ENCODE results near the gene PROX1. TPM values are rescaled to one million over a fixed set of nuclear protein-coding genes. Genes with fewer than 3 reads are reported as not detected.
A peak's percentile ranks its signal among the peaks of the same experiment; 100 is the strongest.

Gene PROX1
- total RNA-seq, 2 experiments from 2014 or later, result 0.03 TPM; not detected in 1

DNA sequence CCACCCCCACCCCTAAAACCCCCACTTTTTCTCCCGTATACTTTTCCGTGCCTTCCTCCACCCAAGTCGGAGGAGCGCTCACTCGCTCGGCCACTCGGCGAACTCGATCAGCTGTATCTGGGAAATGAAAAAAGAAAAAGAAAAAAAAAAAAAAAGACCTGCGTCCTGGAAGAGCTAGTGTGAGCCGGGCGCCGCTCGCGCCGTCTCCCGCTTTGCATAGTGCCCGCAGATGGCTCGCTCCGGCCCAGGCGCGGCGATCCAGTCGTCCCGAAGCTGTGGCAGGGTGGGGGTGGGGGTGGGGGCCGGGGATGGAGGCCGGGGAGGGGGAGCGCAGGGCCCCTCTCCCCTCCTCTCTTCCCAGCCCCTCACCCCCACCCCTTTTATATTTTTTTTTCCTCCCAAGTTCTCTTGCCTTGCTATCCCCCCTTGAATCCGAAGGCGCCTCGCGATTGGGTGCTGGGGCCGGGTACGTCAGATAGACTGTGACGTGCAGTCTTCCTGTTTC lies 299 bp upstream of the PROX1 start:
- Mint-ChIP-seq H3K27ac (peak overlapping the region; percentile 85), H3K9me3 (no peaks in the 10 kb centered on the region), H3K36me3 (ENCODE audit: low read depth) (peaks cover 5% of the 10 kb centered on the region), H3K4me3 (peak overlapping the region; percentile 92), H3K27me3 (peaks cover 95% of the 10 kb centered on the region), H3K4me1 (ENCODE audit: low read depth) (peaks cover 58% of the 10 kb centered on the region)
- Histone ChIP-seq H3K36me3 (ENCODE audit: insufficient read depth, low read length) (no peaks in the 10 kb centered on the region), H3K27ac (ENCODE audit: low read depth in 1 of 2, low read length in 2 of 2) (no peak overlapping the region), H3K4me3 (ENCODE audit: low read length) (peak overlapping the region; percentile 44), H3K9me3 (ENCODE audit: control insufficient read depth in 1 of 2, insufficient read depth in 1 of 2, low read length in 2 of 2) (peaks cover 0 to 38% of the 10 kb centered on the region in 2 experiments), H3K4me1 (ENCODE audit: insufficient read depth, low read length) (peaks cover 44% of the 10 kb centered on the region), H3K27me3 (ENCODE audit: control insufficient read depth in 1 of 2, insufficient read depth in 2 of 2, low read length in 2 of 2) (peaks cover 70 to 98% of the 10 kb centered on the region in 2 experiments)
- ATAC-seq (ENCODE audit: poor library complexity) (no peak), DNase-seq (peak in 1 of 14 experiments; percentile 19)
- intact Hi-C loops (cut with DNase I, micrococcal nuclease), result loop anchor here in 1 of 2 experiments (1.0 to 10.0 kb wide), 4 partner anchors 135 to 1383 kb away; partner anchors contain the start of gene ATF3
- ChIA-PET POLR2A (interaction anchor here (0.6 to 0.9 kb wide), 3 partner anchors 111 to 317 kb away, joined by 3 to 4 read pairs (median 4); no protein-coding TSS in a partner anchor), CTCF (no interaction called here)
- TF ChIP-seq, protein P1, sequence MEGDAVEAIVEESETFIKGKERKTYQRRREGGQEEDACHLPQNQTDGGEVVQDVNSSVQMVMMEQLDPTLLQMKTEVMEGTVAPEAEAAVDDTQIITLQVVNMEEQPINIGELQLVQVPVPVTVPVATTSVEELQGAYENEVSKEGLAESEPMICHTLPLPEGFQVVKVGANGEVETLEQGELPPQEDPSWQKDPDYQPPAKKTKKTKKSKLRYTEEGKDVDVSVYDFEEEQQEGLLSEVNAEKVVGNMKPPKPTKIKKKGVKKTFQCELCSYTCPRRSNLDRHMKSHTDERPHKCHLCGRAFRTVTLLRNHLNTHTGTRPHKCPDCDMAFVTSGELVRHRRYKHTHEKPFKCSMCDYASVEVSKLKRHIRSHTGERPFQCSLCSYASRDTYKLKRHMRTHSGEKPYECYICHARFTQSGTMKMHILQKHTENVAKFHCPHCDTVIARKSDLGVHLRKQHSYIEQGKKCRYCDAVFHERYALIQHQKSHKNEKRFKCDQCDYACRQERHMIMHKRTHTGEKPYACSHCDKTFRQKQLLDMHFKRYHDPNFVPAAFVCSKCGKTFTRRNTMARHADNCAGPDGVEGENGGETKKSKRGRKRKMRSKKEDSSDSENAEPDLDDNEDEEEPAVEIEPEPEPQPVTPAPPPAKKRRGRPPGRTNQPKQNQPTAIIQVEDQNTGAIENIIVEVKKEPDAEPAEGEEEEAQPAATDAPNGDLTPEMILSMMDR (IDR thresholded peaks at IDR 0.05), result no peak

DNA sequence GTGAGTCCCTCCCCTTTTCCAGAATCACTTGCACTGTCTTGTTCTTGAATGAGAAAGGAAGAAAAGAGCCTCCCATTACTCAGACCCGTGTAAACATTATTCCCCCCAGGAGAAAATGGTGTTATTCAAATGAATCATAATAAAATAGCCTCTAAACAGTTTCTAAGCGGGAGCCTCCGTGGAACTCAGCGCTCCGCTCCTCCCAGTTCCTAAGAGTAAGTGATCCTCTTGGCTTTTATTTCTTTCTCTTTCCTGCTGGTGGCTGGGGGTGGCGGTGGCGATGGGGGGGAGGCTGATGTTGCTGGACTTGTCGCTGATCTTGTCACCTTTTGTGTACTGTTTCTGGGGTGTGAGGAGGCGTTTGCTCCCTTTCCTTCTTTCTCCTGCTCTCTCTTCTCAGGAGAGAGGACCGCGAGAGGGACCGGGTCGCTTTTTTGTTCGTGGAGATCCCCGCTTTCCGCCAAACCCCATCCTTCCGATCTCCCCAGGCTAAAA lies 781 bp downstream of the PROX1 start:
- ATAC-seq (ENCODE audit: poor library complexity) (no peak), DNase-seq (no peak)
- peaks cover 58% of the 10 kb centered on the region for H3K4me1 Mint-ChIP-seq (ENCODE audit: low read depth)
- peak overlapping the region; percentile 92 for H3K4me3 Mint-ChIP-seq
- peaks cover 97% of the 10 kb centered on the region for H3K27me3 Mint-ChIP-seq
- peak overlapping the region; percentile 85 for H3K27ac Mint-ChIP-seq
- H3K4me3 ChIP-seq (ENCODE audit: low read length), result peak overlapping the region; percentile 44
- TF ChIP-seq, protein P1 (IDR thresholded peaks at IDR 0.05), result no peak
- H3K36me3 Mint-ChIP-seq (ENCODE audit: low read depth), result peaks cover 5% of the 10 kb centered on the region
- H3K36me3 ChIP-seq (ENCODE audit: insufficient read depth, low read length), result no peaks in the 10 kb centered on the region
- H3K9me3 ChIP-seq (ENCODE audit: control insufficient read depth in 1 of 2, insufficient read depth in 1 of 2, low read length in 2 of 2), result peaks cover 0 to 27% of the 10 kb centered on the region in 2 experiments
- intact Hi-C loops (cut with DNase I, micrococcal nuclease), result loop anchor here in 1 of 2 experiments (5.0 to 10.0 kb wide), 2 partner anchors 206 to 1384 kb away; partner anchors contain the start of gene ATF3
- H3K4me1 ChIP-seq (ENCODE audit: insufficient read depth, low read length), result peaks cover 36% of the 10 kb centered on the region
- H3K27me3 ChIP-seq (ENCODE audit: control insufficient read depth in 1 of 2, insufficient read depth in 2 of 2, low read length in 2 of 2), result peaks cover 64 to 93% of the 10 kb centered on the region in 2 experiments
- ChIA-PET POLR2A (interaction anchor here (0.6 to 0.9 kb wide), 3 partner anchors 110 to 318 kb away, joined by 3 to 4 read pairs (median 4); no protein-coding TSS in a partner anchor), CTCF (no interaction called here)
- no peak overlapping the region for H3K27ac ChIP-seq (ENCODE audit: low read depth in 1 of 2, low read length in 2 of 2)
- H3K9me3 Mint-ChIP-seq, result no peaks in the 10 kb centered on the region

DNA sequence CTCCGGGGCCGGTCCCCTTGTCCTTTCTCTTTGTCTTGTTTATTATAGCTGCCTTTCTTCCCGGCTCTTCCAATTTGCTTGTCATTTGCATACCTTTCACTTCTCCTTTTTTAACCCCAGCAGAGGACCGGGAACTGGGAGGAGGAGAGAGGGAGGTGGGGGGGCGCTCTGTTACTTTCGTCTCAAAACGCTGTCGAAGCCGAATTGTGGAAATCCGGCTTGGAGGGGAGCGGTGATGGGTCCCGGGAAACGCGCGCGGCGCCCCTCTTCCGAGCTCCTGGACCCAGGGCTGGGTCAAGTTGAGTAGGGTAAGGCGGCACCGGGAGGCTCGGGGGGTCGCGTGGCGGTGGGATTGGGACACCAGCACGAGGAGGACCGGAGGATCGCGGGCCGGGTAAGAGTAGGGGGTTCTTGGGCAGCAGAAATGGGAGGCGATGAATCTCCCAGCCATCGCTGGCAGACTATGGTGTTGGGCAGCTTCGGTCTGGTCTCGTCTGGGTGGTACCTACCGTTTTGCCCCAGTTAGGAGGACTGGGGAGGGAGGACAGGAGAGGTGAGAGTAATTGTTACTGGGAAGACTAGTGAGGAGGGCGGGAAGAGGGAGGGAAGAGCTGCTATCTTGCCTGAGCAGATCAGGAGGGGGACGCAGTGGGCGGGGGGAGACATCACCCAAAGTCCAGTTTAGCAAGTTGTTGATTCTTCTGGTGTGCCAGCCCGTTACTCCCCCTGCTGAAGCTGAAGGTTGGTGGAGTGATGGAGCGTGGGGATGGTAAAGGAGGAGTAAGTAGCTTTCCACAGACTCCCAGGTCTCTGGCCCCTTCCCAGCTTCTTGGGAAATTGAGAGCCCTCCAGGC lies 1.5 kb downstream of the PROX1 start:
- peaks cover 5% of the 10 kb centered on the region for H3K36me3 Mint-ChIP-seq (ENCODE audit: low read depth)
- CTCF ChIA-PET, result no interaction called here
- peak overlapping the region; percentile 44 for H3K4me3 ChIP-seq (ENCODE audit: low read length)
- peaks cover 97% of the 10 kb centered on the region for H3K27me3 Mint-ChIP-seq
- H3K9me3 Mint-ChIP-seq, result no peaks in the 10 kb centered on the region
- no peak overlapping the region for H3K27ac ChIP-seq (ENCODE audit: low read depth in 1 of 2, low read length in 2 of 2)
- peak overlapping the region; percentile 92 for H3K4me3 Mint-ChIP-seq
- TF ChIP-seq, protein P1 (IDR thresholded peaks at IDR 0.05), result no peak
- peaks cover 36% of the 10 kb centered on the region for H3K4me1 ChIP-seq (ENCODE audit: insufficient read depth, low read length)
- peaks cover 60 to 91% of the 10 kb centered on the region in 2 experiments for H3K27me3 ChIP-seq (ENCODE audit: control insufficient read depth in 1 of 2, insufficient read depth in 2 of 2, low read length in 2 of 2)
- DNase-seq (peak in 1 of 14 experiments; percentile 13), ATAC-seq (ENCODE audit: poor library complexity) (no peak)
- H3K9me3 ChIP-seq (ENCODE audit: control insufficient read depth in 1 of 2, insufficient read depth in 1 of 2, low read length in 2 of 2), result peaks cover 0 to 22% of the 10 kb centered on the region in 2 experiments
- H3K36me3 ChIP-seq (ENCODE audit: insufficient read depth, low read length), result no peaks in the 10 kb centered on the region
- peak overlapping the region; percentile 85 for H3K27ac Mint-ChIP-seq
- H3K4me1 Mint-ChIP-seq (ENCODE audit: low read depth), result peaks cover 52% of the 10 kb centered on the region
- POLR2A ChIA-PET, result no interaction called here
- intact Hi-C loops (cut with DNase I, micrococcal nuclease), result loop anchor here in 1 of 2 experiments (5.0 to 10.0 kb wide), 2 partner anchors 207 to 1384 kb away; partner anchors contain the start of gene ATF3
